SH-SY5Y (cell line): ENCODE results near the gene FKBP15.

Experiments
- GATA2 ChIP-seq: IDR thresholded peaks from 2 replicates; pipeline ENCODE4 v1.6.1; 2011; ENCODE audit warnings: mild to moderate bottlenecking, low read depth, low read length
- GATA3 ChIP-seq: IDR thresholded peaks from 2 replicates; pipeline ENCODE4 v1.6.1; 2011; ENCODE audit warnings: low read depth, mild to moderate bottlenecking, low read length, moderate library complexity

DNA sequence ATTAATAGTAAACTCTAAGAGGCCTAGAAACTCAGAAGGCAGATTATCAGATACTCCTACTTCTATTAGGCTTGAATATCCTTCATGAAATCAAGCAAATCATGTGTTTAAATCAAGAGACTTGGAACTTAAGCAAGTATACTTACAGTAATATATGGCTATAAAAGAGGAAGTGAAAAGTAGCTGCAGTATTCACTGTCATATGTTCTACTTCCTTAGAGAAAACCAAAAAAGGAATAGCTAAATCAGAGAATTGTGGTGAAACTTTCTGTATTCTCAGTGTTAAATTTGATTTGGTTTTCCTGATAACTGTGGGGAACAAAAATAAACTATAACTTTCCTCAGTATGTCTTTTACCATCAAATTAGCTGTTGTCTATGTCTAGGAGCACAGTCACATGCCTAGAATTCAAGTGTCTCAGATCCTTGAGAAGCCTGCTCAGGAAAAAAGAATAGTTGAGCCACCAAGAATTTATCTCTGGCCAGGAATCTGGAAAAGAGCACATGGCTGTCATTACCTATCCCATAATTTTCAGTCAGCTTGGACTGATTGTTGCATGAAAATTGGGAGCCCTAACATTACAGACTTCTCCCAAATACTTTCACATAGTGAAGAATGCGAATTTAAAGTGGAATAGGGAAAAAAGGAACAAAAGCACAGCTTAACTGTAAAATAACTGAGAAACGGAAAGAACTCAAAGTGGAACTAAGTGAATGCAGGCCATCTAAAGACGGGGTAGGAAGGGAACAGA is 1.7 kb downstream of the FKBP15 start:
- TF ChIP-seq GATA3 (no peak), GATA2 (no peak)
